MV-4-11 (cell line): ENCODE data around the gene CPAMD8.
"Not testable (repeated sequence)": the region's sequence is repeated elsewhere in the genome, so short reads cannot be mapped to it uniquely, and the experiment has no call there.

ENCODE experiments used
- DNase-seq: peaks from one replicate; lab custom pipeline; 2025; lab: John Stamatoyannopoulos, UW

CPAMD8 gene

DNA sequence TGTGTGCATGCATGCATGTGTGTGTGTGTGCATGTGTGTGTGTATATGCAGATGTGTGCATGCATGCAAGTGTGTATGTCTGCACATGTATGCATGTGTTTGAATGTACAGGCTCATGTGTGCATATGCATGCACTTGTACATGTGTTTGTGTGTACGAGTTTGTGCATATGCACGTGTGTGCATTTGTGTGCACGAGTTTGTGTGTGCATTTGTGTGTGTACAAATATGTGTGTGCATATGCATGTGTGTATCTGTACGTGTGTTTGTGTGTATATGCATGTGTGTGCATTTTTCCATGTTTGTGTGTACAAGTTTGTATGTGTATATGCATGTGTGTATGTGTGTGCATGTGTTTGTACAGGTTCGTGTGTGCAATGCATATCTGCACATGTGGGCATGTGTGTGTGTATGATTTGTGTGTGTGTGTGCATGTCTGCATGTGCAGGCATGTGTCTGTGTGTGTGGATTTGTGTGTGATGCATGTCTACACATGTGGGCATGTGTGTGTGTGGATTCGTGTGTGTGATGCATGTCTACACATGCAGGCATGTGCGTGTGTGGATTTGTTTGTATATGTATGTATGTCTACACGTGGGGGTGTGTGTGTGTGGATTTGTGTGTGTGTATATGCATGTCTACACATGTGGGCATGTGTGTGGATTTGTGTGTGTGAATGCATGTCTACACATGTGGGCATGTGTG lies 80.7 kb downstream of the CPAMD8 start:
- DNase-seq, result no peak

DNA sequence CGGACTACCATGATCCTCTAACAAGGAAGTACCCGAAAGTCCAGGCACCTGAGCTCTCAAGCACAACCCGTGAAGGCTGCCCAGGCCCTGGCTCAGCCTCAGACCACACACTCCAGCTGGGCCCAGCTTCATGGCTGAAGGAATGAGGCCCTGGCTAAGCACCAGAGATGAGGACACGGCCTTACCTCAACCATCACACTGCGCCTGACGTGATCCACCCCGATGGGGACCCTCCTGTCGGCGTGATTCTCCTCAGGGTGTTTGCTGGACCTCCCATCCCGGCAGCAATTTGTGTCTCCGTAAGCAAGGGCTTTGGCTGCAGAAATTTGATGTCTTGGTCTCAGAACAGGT lies 81.3 kb downstream of the CPAMD8 start:
- DNase-seq, result no peak

- no peak for DNase-seq
Observed at GRCh38 chr19:16944626-16945363, 81.8 kb downstream of the CPAMD8 start.

GRCh38 chr19:16943942-16944625 lies 82.5 kb downstream of the CPAMD8 start:
- no peak for DNase-seq

DNA sequence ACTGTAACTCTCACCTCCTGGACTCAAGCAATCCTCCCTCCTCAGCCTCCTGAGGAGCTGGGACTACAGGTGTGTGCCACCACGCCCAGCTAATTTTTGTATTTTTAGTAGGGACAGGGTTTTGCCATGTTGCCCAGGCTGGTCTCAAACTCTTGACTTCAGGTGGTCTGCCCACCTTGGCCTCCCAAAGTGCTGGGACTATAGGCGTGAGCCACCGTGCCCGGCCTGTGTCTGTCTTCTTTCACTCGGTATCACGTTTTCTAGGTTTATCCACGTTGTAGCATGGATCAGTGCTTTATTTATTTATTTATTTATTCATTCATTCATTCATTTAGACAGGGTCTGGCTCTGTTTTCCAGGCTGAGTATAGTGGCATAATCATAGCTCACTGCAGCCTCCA lies 83.5 kb downstream of the CPAMD8 start:
- not testable (repeated sequence) for DNase-seq

DNA sequence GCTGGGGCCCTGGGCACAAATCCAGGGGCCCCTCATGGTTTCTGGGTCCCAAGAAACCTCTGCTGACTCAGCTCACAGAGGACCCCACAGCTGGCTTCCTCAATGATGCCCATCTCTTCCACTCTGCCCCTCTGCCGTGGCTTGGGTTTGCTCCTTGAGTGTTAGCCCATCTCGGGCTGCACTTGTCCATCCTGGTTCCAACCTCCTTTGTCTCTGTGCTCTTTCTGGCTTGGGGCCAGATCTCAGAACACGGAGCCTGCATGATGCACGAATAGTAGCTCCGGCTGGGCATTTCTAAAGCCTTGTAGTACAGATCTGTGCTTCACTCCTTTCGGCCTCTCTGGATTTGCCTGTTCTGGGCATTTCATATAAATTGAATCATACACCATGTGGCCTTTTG lies 84.0 kb downstream of the CPAMD8 start:
- DNase-seq, result no peak

DNA sequence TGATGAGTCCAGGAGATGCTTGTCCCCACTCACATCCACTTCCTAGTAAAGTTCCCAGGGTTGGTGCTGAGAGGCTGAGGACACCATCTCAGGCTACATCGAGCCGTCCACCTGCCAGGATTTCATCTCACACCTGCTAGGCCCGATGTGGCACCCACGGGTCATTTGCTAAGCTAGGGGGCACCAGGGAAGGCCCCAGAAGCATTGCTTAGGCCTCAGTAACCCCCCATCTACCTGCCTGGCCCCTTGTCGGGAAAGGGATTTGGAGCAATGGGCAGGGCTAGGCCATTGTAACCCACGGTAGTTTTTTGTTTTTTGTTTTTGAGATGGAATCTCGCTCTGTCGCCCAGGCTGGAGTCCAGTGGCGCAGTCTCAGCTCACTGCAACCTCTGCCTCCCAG lies 86.0 kb downstream of the CPAMD8 start:
- DNase-seq, result no peak

DNA sequence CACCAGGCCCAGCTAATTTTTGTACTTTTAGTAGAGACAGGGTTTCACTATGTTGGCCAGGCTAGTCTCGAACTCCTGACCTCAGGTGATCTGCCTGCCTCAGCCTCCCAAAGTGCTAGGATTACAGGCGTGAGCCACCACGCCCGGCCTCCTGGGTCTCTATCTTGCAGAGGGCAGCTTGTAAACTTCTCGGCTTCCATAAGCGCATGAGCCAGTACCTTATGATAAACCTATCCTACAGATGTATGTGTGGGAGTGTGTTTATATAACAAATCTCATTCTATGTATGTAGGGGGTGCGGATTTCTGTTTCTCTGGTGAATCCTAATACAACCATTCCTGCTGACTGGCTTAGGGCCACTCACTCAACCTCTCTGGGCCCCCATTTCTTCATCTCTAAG lies 86.5 kb downstream of the CPAMD8 start:
- DNase-seq, result not testable (repeated sequence)

GRCh38 chr19:16938211-16938610 lies 88.4 kb downstream of the CPAMD8 start:
- DNase-seq, result no peak

DNA sequence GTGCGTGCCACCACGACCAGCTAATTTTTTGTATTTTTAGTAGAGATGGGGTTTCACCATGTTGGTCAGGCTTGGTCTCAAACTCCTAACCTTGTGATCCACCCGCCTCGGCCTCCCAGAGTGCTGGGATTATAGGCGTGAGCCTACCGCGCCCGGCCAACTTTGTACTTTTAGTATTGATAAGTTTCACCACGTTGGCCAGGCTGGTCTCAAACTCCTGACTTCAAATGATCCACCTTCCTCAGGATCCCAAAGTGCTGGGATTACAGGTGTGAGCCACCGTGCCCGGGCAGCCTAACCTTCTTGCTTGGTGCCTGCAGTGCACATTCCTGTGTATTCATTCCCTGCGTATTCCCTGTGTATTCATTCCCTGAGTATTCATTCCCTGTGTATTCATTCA lies 88.8 kb downstream of the CPAMD8 start:
- DNase-seq, result not testable (repeated sequence)

- DNase-seq, result no peak
Observed at GRCh38 chr19:16936901-16937300, 89.7 kb downstream of the CPAMD8 start.

- DNase-seq, result no peak
Observed at GRCh38 chr19:16934489-16934888, 92.1 kb downstream of the CPAMD8 start.

DNA sequence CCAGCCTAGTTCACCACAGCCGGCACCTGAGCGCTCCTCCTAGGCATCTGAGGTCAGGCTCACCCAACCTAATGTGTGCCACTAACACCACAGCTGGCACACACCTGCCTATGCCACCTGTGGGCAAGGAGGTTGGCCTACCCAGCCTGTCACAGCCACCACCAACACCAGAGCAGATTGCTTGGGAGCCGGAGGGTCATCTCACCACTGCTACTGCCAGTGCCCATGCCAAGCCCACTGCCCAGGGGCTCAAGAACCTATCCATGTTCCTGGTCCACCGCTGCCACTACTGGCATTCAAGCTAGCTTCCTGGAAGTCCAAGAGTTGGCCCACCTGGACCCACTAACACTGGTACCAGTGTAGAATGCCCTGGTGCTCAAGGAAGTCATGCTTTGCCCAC lies 95.3 kb downstream of the CPAMD8 start:
- no peak for DNase-seq

DNA sequence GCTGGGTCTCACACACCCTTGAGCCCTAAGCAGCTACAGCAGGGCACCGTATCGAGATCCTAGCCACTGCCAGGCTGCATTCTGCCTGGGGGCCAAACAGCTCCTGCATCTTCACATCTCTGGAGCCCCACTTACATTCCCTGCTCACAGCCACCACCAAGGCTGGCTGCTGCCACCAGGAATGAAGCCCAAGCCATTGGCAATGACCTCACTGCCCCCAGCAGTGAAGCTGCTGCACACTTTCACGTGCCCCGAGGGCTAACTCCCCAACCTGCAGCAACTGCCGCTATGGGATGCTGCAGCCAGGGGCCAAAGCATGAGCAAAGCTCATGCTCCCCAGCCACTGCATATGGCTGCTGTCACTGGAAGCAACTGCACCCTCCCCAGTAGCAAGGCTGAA lies 95.9 kb downstream of the CPAMD8 start:
- DNase-seq, result no peak

GRCh38 chr19:16928916-16929315 lies 97.7 kb downstream of the CPAMD8 start:
- no peak for DNase-seq

DNA sequence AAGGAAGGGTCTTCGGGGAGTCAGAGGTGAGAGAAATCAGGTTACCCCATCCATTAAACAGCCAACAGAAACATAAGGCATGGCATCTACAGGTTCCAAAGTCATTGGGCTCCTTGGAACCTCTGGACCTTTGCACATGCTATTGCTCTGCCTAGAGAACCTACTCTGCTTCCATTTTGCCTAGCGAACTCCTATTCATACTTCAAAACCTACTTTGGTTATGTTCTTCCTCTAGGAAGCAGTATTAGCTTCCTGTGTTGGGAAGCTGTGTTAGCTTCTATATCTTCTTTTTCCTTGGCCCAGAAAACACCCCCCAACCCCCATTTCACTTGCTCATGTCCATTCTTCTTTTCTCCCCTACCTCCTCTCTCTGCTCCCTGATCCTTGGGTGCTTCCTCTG lies 98.3 kb downstream of the CPAMD8 start:
- no peak for DNase-seq

- no peak for DNase-seq
Observed at GRCh38 chr19:16927883-16928282, 98.7 kb downstream of the CPAMD8 start.

GRCh38 chr19:16922949-16923348 lies 103.7 kb downstream of the CPAMD8 start:
- no peak for DNase-seq

GRCh38 chr19:16922592-16922934 lies 104.0 kb downstream of the CPAMD8 start:
- no peak for DNase-seq

DNA sequence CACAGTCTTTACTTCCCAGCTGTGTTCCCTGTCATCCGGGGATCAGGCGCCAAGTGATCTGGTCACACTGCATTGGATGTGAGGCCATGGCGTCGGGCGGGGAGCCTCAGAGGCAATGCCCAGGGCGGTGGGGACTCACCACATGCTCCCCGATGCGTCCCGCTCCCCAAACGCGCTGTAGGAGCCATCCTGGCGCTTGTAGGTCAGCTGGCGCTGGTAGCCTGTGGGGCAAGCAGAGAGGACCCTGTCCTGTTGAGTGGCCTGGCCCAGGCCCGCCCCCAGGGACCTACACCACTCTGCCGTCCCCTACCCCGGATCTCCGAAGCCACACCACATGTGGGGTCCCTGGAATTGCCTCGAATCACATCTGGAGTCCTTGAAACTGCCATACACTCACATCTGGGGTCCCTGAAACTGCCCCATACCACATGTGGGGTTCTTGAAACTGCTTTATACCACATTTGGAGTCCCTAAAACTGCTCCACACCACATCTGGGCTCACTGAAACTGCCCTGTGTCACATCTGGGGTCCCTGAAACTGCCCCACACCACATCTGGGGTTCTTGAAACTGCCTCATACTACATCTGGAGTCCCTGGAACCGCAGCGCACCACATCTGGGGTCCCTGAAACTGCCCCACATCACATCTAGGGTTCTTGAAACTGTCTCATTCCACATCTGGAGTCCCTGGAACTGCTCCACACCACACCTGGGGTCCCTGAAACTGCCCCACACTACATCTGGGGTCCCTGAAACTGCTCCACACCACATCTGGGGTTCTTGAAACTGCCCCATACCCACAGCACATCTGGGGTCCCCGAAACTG lies 104.6 kb downstream of the CPAMD8 start:
- DNase-seq, result no peak

GRCh38 chr19:16920816-16921529 lies 105.6 kb downstream of the CPAMD8 start:
- no peak for DNase-seq

- DNase-seq, result no peak
Observed at GRCh38 chr19:16919496-16919895, 107.1 kb downstream of the CPAMD8 start.
